22Rv1 (cell line): ENCODE measurements around the gene MET.
A peak's percentile ranks its signal among the peaks of the same experiment; 100 is the strongest.

Experiments used
- H3K27ac ChIP-seq: fragments of 450-650 bp; 2 replicates; pipeline ENCODE4 v1.5.1; 2017
- ZFX ChIP-seq: fragments of 450-650 bp; IDR thresholded peaks from 2 replicates; pipeline ENCODE4 v1.6.1; 2017; ENCODE audit warnings: antibody characterized with exemption, borderline replicate concordance
- TF ChIP-seq, protein P1 (sequence below): fragments of 450-650 bp; IDR thresholded peaks from 2 replicates; pipeline ENCODE4 v1.5.1; 2017; ENCODE audit warnings: mild to moderate bottlenecking

The MET gene

DNA sequence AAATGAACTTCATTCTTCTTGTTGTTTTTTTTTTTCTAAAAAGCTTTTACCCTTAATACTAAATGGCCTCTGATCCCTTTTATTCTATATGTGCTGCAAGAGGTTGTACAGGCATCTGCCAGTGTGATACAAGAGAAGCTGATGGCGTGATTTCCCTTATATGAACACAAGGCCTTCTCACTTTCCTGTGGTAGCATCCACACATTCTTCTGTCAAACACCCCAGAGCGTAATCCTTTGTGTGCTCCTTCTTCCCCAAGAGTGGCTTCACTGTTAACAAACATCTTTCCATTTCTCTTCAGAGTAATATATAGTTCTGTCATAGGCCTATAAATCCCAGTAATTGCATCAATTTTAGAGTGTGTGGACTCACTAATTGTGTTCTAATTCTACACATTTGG, 104.0 kb downstream of the MET start:
- peak overlapping the region; percentile 59 for H3K27ac ChIP-seq
- TF ChIP-seq, protein P1, sequence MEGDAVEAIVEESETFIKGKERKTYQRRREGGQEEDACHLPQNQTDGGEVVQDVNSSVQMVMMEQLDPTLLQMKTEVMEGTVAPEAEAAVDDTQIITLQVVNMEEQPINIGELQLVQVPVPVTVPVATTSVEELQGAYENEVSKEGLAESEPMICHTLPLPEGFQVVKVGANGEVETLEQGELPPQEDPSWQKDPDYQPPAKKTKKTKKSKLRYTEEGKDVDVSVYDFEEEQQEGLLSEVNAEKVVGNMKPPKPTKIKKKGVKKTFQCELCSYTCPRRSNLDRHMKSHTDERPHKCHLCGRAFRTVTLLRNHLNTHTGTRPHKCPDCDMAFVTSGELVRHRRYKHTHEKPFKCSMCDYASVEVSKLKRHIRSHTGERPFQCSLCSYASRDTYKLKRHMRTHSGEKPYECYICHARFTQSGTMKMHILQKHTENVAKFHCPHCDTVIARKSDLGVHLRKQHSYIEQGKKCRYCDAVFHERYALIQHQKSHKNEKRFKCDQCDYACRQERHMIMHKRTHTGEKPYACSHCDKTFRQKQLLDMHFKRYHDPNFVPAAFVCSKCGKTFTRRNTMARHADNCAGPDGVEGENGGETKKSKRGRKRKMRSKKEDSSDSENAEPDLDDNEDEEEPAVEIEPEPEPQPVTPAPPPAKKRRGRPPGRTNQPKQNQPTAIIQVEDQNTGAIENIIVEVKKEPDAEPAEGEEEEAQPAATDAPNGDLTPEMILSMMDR, result no peak
- TF ChIP-seq ZFX, result no peak

DNA sequence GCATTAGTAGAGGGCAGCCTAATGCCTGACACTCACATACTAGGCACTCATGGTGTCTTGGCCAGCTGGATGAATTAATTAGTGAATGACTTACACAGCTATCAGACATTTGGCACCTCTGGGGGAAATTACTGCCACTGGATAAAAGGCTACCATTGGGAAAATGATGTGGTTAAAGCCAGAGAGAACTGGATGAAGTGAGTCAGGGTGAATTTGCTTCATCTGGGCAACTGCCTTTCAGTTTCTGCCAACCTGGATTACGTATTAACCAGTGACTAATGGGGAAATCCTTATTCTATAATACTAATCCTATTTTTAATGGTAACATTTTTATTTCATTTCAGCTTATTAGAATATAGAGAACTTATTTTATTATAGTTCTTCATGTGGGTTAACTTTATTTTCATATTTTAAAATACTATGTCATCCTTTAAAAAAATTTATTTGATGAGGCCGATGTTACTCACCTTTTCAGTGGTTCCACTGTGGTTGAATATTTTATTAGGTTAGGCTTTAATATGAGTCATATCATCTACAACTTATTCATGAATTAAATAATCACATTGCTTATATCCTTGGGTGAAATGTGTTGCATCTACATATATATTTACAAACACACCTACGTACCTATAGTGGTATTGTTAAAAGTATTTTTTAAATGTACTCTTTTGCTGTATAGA, 104.8 kb downstream of the MET start:
- TF ChIP-seq, protein P1, result no peak
- TF ChIP-seq ZFX, result no peak
- H3K27ac ChIP-seq, result peak overlapping the region; percentile 59

DNA sequence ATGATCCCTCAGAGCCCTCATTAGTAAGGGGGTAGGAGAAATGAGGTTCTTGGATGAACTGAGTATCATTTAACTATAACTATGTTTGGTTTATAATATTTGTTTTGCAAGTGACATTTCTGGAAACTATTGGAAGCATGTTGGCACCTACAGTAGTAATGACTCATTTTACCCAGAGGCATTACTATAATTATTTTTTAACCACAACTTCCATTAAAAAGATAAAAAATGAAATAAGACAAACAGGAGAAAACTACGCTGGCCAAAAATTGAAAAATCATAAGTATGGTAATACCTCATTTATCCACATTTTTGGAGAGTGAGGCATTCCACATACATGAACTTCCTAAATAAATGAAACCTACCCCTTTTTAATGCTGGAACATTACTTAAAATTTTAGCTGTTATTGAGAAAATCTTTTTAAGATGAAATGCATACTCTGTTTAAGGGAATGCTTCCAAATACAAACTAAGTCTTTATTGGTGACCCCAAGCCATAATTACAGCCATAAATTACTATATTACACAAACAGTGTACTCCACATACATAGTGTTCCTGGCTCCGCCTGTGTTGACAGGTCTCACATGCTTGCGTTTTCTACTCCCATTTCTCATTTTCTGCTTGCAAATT, 105.8 kb downstream of the MET start:
- no peak for TF ChIP-seq ZFX
- TF ChIP-seq, protein P1, result no peak

DNA sequence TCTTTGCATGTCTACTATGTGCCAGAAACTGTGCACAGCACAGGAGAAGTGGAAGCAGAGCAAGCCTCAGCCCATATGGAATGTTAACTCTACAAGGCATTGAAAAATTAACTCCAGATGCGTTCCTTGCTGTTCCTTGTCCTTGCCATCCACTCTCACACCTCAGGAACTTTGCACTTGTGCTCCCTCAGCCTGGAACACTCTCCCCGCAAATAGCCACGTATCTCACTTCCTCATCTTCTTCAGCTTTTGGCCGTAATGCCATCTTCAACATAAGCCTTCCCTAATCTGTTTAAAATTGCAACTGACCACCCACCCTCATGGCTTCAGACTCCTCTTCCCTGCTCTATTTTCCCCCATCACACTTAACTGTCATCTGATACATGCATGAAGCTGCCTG, 107.2 kb downstream of the MET start:
- TF ChIP-seq ZFX, result no peak
- TF ChIP-seq, protein P1, result no peak
- H3K27ac ChIP-seq, result no peak overlapping the region

More for the DNA sequence above, 105.8 kb downstream of the MET start:
- peak overlapping the region; percentile 59 for H3K27ac ChIP-seq

DNA sequence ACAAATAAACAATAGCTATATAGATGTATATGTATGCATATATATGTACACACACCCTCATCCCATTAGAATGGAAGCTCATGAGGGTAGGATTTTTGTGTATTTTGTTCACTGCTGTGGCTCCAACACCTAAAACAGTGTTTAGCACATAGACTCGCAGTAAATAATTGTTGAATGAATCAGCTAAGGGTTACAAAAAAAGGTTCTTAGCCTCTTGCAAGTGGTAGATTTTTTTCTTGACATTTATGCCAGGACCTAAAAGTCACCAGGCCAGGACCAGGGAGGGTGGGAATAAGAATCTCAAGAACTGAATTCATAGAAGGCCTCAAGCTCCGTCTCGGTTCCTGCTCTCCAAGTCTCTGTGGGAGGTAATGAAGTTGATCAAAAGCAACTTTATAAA, 107.9 kb downstream of the MET start:
- H3K27ac ChIP-seq, result peak overlapping the region; percentile 41; the same call in 1 of the 2 replicates
- TF ChIP-seq, protein P1, result no peak
- TF ChIP-seq ZFX, result no peak

DNA sequence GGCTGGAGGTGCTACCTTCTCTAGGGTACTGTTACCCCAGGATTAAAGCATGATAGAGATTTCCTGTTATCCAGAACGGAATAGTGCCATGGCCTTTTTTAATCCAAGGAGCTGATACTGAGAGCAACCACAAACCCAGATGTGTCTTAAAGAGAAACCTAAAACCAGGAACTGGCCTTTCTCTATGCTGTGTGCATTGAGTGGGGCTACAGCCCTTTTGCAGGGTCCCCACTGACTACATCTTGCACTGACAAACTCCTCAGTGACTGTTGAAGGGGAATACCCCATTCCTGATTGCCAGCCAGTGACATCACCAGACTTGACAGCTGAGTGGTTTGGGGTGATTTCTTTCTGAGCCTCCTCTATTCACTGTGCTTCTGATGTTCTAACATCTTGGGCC, 108.5 kb downstream of the MET start:
- no peak for TF ChIP-seq ZFX
- TF ChIP-seq, protein P1, result no peak
- peak overlapping the region; percentile 41 for H3K27ac ChIP-seq

DNA sequence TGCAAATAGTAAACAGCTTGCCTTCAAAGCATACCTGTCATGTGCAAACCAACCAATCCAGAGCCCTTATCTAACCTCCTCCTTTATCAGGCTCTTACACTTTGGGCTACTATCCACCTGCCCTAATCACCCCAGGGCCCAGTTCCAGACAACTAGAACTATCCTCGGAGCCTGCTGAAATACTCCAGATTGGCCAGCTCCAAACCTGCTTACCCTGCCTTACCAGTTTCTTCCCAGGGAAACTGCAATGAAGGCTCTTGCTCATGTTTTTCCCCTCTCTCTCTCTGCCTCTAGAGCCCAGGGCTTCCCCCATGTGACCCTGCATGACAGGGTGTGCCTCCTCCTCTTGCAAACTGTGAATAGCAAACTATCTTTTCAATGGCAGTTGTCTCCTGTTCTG, 109.0 kb downstream of the MET start:
- TF ChIP-seq, protein P1, result no peak
- H3K27ac ChIP-seq, result peak overlapping the region; percentile 41
